MM.1S (cell line): ENCODE measurements around the gene FOXN3.
"Not testable (repeated sequence)": the region's sequence is repeated elsewhere in the genome, so short reads cannot be mapped to it uniquely, and the experiment has no call there.

Experiments used
- DNase-seq: peaks from one replicate; pipeline ENCODE4 v3.0.0-alpha.2; 2015
- H2AFZ ChIP-seq: fragments of 300-600 bp; sonication (generic); 2 replicates; pipeline ENCODE4 v1.6.0; 2016; ENCODE audit warnings: antibody characterized with exemption, low read length
- H3F3A ChIP-seq: fragments of 300-600 bp; sonication (generic); 2 replicates; pipeline ENCODE4 v1.6.1; 2016; ENCODE audit warnings: mild to moderate bottlenecking, antibody characterized with exemption, low read length, moderate library complexity, mixed read lengths; ENCODE audit not compliant: insufficient read depth
- H3K27ac ChIP-seq: fragments of 300-600 bp; sonication (generic); 2 replicates; pipeline ENCODE4 v1.5.1; 2016; ENCODE audit warnings: mild to moderate bottlenecking, low read length
- H3K27me3 ChIP-seq: fragments of 300-600 bp; sonication (generic); replicated peaks from 2 replicates; pipeline ENCODE4 v1.6.0; 2016; ENCODE audit warnings: low read length; ENCODE audit not compliant: insufficient read depth
- H3K36me3 ChIP-seq: fragments of 300-600 bp; sonication (generic); replicated peaks from 2 replicates; pipeline ENCODE4 v1.6.1; 2016; ENCODE audit warnings: mild to moderate bottlenecking, low read length, mixed read lengths; ENCODE audit not compliant: insufficient read depth
- H3K4me1 ChIP-seq: fragments of 300-600 bp; sonication (generic); 2 replicates; pipeline ENCODE4 v1.6.1; 2016; ENCODE audit warnings: low read length, mixed read lengths
- H3K4me2 ChIP-seq: fragments of 300-600 bp; sonication (generic); 2 replicates; pipeline ENCODE4 v1.6.0; 2016; ENCODE audit warnings: low read depth, low read length
- H3K4me3 ChIP-seq: fragments of 300-600 bp; sonication (generic); 2 replicates; pipeline ENCODE4 v1.5.1; 2016; ENCODE audit warnings: low read length, mixed read lengths
- H3K79me2 ChIP-seq: fragments of 300-600 bp; sonication (generic); 2 replicates; pipeline ENCODE4 v1.6.1; 2016; ENCODE audit warnings: mixed run types, low read length, mixed read lengths
- H3K9ac ChIP-seq: fragments of 300-600 bp; sonication (generic); 2 replicates; pipeline ENCODE4 v1.6.1; 2016; ENCODE audit warnings: low read length, mixed read lengths
- H3K9me2 ChIP-seq: fragments of 300-600 bp; sonication (generic); replicated peaks from 2 replicates; pipeline ENCODE4 v1.6.1; 2016; ENCODE audit warnings: mild to moderate bottlenecking, low read length, mixed read lengths; ENCODE audit not compliant: insufficient read depth
- H3K9me3 ChIP-seq: fragments of 300-600 bp; sonication (generic); replicated peaks from 2 replicates; pipeline ENCODE4 v1.6.1; 2016; ENCODE audit warnings: mild to moderate bottlenecking, low read length, mixed read lengths; ENCODE audit not compliant: insufficient read depth
- H4K20me1 ChIP-seq: fragments of 300-600 bp; sonication (generic); 2 replicates; pipeline ENCODE4 v1.6.1; 2016; ENCODE audit warnings: mild to moderate bottlenecking, low read length, moderate library complexity, mixed read lengths; ENCODE audit not compliant: insufficient read depth
- EZH2 ChIP-seq: fragments of 300-600 bp; sonication (generic); optimal IDR thresholded peaks from 2 replicates; pipeline ENCODE3; 2017; ENCODE audit warnings: low read depth, mild to moderate bottlenecking, antibody characterized with exemption, low read length, mixed read lengths
- EZH2phosphoT487 ChIP-seq: fragments of 300-600 bp; sonication (generic); IDR thresholded peaks from 2 replicates; pipeline ENCODE4 v1.6.1; 2018; ENCODE audit warnings: antibody characterized with exemption, low read length
- TF ChIP-seq, protein P1 (sequence below): fragments of 300-600 bp; sonication (generic); IDR thresholded peaks from 2 replicates; pipeline ENCODE4 v1.5.1; 2016; ENCODE audit warnings: antibody characterized with exemption, low read length, mixed read lengths

Gene FOXN3

GRCh38 chr14:89294872-89295271 lies 122.2 kb downstream of the FOXN3 start:
- DNase-seq = no peak
- Histone ChIP-seq H3K27ac (no peak overlapping the region), H4K20me1 (no peaks in the 10 kb centered on the region), H3K4me3 (no peak overlapping the region), H3K4me2 (no peak overlapping the region), H3K9me2 (no peaks in the 10 kb centered on the region), H3K9ac (no peak overlapping the region), H3K4me1 (no peaks in the 10 kb centered on the region), H3K36me3 (no peaks in the 10 kb centered on the region; the same call in 1 of the 2 replicates), H3K27me3 (no peaks in the 10 kb centered on the region), H3K9me3 (no peaks in the 10 kb centered on the region), H3F3A (no peaks in the 10 kb centered on the region), H2AFZ (no peak overlapping the region), H3K79me2 (peaks cover 26% of the 10 kb centered on the region)
- TF ChIP-seq EZH2 = no peak
- no peak for TF ChIP-seq EZH2phosphoT487
- TF ChIP-seq, protein P1, sequence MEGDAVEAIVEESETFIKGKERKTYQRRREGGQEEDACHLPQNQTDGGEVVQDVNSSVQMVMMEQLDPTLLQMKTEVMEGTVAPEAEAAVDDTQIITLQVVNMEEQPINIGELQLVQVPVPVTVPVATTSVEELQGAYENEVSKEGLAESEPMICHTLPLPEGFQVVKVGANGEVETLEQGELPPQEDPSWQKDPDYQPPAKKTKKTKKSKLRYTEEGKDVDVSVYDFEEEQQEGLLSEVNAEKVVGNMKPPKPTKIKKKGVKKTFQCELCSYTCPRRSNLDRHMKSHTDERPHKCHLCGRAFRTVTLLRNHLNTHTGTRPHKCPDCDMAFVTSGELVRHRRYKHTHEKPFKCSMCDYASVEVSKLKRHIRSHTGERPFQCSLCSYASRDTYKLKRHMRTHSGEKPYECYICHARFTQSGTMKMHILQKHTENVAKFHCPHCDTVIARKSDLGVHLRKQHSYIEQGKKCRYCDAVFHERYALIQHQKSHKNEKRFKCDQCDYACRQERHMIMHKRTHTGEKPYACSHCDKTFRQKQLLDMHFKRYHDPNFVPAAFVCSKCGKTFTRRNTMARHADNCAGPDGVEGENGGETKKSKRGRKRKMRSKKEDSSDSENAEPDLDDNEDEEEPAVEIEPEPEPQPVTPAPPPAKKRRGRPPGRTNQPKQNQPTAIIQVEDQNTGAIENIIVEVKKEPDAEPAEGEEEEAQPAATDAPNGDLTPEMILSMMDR = no peak

DNA sequence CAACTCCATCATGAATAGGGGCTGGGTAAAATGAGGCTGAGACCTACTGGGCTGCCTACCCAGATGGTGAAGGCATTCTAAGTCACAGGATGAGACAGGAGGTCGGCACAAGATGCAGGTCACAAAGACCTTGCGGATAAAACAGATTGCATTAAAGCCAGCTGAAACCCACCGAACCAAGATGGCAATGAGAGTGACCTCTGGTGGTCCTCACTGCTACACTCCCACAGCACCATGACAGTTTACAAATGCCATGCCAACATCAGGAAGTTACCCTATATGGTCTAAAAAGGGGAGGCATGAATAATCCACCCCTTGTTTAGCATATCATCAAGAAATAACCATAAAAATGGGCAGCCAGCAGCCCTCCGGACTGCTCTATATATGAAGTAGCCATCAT lies 122.6 kb downstream of the FOXN3 start:
- H3K79me2 ChIP-seq = peaks cover 22% of the 10 kb centered on the region
- not testable (repeated sequence) for H3K27me3 ChIP-seq, H3K9me2 ChIP-seq, H3K36me3 ChIP-seq, H3K9ac ChIP-seq, H2AFZ ChIP-seq, H3K9me3 ChIP-seq, H3K4me1 ChIP-seq, H3K27ac ChIP-seq, H3K4me2 ChIP-seq, H3K4me3 ChIP-seq, H4K20me1 ChIP-seq, DNase-seq, H3F3A ChIP-seq

DNA sequence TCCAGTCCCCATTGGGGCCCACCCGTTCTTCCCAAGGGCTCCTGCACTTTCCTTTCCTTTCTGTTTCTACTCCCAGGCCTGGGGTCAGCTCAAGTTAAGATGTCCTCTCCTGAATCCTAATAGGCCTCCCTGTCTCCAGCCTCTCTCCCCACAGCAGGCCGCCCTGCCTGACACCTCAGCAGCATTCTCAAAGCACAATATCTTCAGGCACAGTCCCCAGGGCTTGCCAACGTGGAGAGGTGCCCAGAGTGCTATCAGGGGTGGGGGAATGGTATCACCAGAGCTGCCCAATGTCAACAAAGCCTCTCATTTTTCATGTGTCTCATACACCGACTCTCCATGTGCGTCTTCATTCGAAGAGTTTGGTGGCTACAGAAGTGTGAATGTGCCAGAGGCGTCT lies 123.0 kb downstream of the FOXN3 start:
- Histone ChIP-seq H3K79me2 (peaks cover 20% of the 10 kb centered on the region), H3K9me3 (no peaks in the 10 kb centered on the region), H3K4me1 (no peaks in the 10 kb centered on the region), H3K36me3 (no peaks in the 10 kb centered on the region; the same call in 1 of the 2 replicates), H4K20me1 (no peaks in the 10 kb centered on the region), H3K4me2 (no peak overlapping the region), H3K4me3 (no peak overlapping the region), H3K27me3 (no peaks in the 10 kb centered on the region), H3F3A (no peaks in the 10 kb centered on the region), H3K9me2 (no peaks in the 10 kb centered on the region), H3K9ac (no peak overlapping the region), H2AFZ (no peak overlapping the region), H3K27ac (no peak overlapping the region)
- no peak for DNase-seq
- TF ChIP-seq EZH2phosphoT487 (no peak), EZH2 (no peak)

DNA sequence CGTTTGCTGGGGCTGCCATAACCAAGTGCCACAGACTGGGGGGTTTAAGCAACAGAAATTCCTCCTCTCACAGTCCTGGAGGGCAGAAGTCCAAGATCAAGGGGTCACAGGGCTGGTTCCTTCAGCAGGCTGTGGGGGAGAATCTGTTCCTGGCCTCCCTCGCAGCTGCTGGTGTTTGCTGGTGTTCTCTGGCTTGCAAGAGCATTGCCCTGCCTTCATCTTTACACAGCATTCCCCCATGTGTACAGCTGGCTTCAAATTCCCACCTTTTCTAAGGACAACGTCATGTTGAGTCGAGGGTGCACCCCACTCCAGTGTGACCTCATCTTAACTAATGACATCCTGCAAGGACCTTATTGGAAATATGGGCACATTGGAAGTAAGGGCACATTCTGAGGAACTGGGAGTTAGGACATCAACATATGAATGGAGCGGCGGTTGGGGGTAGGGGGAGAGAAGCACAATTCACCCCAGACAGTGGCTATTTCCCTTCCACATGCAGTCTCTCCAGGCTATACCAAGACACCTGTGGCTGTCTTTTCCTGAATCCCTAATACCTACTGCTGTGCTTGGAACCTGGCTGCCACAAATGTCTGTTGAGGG lies 123.6 kb downstream of the FOXN3 start:
- no peaks in the 10 kb centered on the region for H3K27me3 ChIP-seq
- no peak overlapping the region for H3K9ac ChIP-seq
- H4K20me1 ChIP-seq = no peaks in the 10 kb centered on the region
- H3K4me2 ChIP-seq = no peak overlapping the region
- no peak overlapping the region for H3K4me3 ChIP-seq
- H3K79me2 ChIP-seq = peaks cover 17% of the 10 kb centered on the region
- no peaks in the 10 kb centered on the region for H3K9me3 ChIP-seq
- no peaks in the 10 kb centered on the region for H3K4me1 ChIP-seq
- TF ChIP-seq EZH2 = no peak
- TF ChIP-seq, protein P1 = no peak
- no peak for TF ChIP-seq EZH2phosphoT487
- H3F3A ChIP-seq = no peaks in the 10 kb centered on the region
- no peak overlapping the region for H2AFZ ChIP-seq
- H3K36me3 ChIP-seq = no peaks in the 10 kb centered on the region; the same call in 1 of the 2 replicates
- no peaks in the 10 kb centered on the region for H3K9me2 ChIP-seq
- H3K27ac ChIP-seq = no peak overlapping the region
- DNase-seq = no peak
